ENCODE measurements around the gene NR6A1. TPM values are rescaled to one million over a fixed set of nuclear protein-coding genes. Genes with fewer than 3 reads are reported as not detected.
"Not testable (repeated sequence)": the region's sequence is repeated elsewhere in the genome, so short reads cannot be mapped to it uniquely, and the experiment has no call there.

Gene NR6A1
- polyA plus RNA-seq, 1 experiment = 0.10 TPM

- no peak for DNase-seq (ENCODE audit: low read depth, low spot score)
- CTCF ChIA-PET = interaction anchor here (0.5 to 12.3 kb wide), 32 partner anchors 10 to 606 kb away, joined by 3 to 674 read pairs (median 4); partner anchors contain the start of genes ARPC5L, RPL35 and WDR38
- Histone ChIP-seq H3K9me3 (ENCODE audit: control insufficient read depth, insufficient read depth, low read length) (no peaks in the 10 kb centered on the region; the same call in 1 of the 2 replicates), H3K27me3 (ENCODE audit: control insufficient read depth, insufficient read depth, low read length) (peaks cover 13% of the 10 kb centered on the region), H3K27ac (ENCODE audit: low read depth, low read length) (no peak overlapping the region), H3K4me3 (ENCODE audit: low read depth, low read length) (no peak overlapping the region)
- peak; percentile 79 for TF ChIP-seq CTCF (IDR thresholded peaks at IDR 0.05; ENCODE audit: low read depth, low read length)
- POLR2A ChIA-PET = interaction anchor here (0.6 to 1.4 kb wide), 2 partner anchors 78 to 87 kb away, joined by 6 to 12 read pairs; partner anchors contain the start of genes RPL35 and WDR38
Measured at GRCh38 chr9:124774129-124774978, 3.2 kb upstream of the NR6A1 start.

- TF ChIP-seq CTCF (IDR thresholded peaks at IDR 0.05; ENCODE audit: low read depth, low read length) = no peak
- ChIA-PET CTCF (interaction anchor here (0.5 to 12.3 kb wide), 20 partner anchors 9 to 600 kb away, joined by 3 to 674 read pairs (median 4); partner anchors contain the start of genes ARPC5L, RPL35 and WDR38), POLR2A (interaction anchor here (1.4 kb wide), 1 partner anchor 79 kb away, joined by 12 read pairs; the partner anchor contains the start of gene WDR38)
- H3K27me3 ChIP-seq (ENCODE audit: control insufficient read depth, insufficient read depth, low read length) = peaks cover 17% of the 10 kb centered on the region
- no peak for DNase-seq (ENCODE audit: low read depth, low spot score)
- no peaks in the 10 kb centered on the region; the same call in 1 of the 2 replicates for H3K9me3 ChIP-seq (ENCODE audit: control insufficient read depth, insufficient read depth, low read length)
- H3K27ac ChIP-seq (ENCODE audit: low read depth, low read length) = no peak overlapping the region
- H3K4me3 ChIP-seq (ENCODE audit: low read depth, low read length) = no peak overlapping the region
Measured at GRCh38 chr9:124773473-124774128, 2.5 kb upstream of the NR6A1 start.

GRCh38 chr9:124772877-124773276, 1.8 kb upstream of the NR6A1 start:
- not testable (repeated sequence) for DNase-seq (ENCODE audit: low read depth, low spot score); H3K9me3 ChIP-seq (ENCODE audit: control insufficient read depth, insufficient read depth, low read length); H3K4me3 ChIP-seq (ENCODE audit: low read depth, low read length); H3K27ac ChIP-seq (ENCODE audit: low read depth, low read length)
- CTCF ChIA-PET = interaction anchor here (0.6 to 12.3 kb wide), 10 partner anchors 9 to 236 kb away, joined by 3 to 674 read pairs (median 4); partner anchors contain the start of genes ARPC5L, RPL35 and WDR38
- H3K27me3 ChIP-seq (ENCODE audit: control insufficient read depth, insufficient read depth, low read length) = peaks cover 24% of the 10 kb centered on the region
- POLR2A ChIA-PET = interaction anchor here (1.6 to 1.8 kb wide), 2 partner anchors 83 to 88 kb away, joined by 4 to 9 read pairs; no protein-coding TSS in a partner anchor

GRCh38 chr9:124771867-124772679, 962 bp upstream of the NR6A1 start:
- peak; percentile 88 for TF ChIP-seq CTCF (IDR thresholded peaks at IDR 0.05; ENCODE audit: low read depth, low read length)
- POLR2A ChIA-PET = interaction anchor here (0.8 to 2.0 kb wide), 5 partner anchors 63 to 469 kb away, joined by 3 to 12 read pairs (median 5); partner anchors contain the start of genes HSPA5 and WDR38
- Histone ChIP-seq H3K9me3 (ENCODE audit: control insufficient read depth, insufficient read depth, low read length) (no peaks in the 10 kb centered on the region; the same call in 1 of the 2 replicates), H3K27me3 (ENCODE audit: control insufficient read depth, insufficient read depth, low read length) (peaks cover 31% of the 10 kb centered on the region), H3K27ac (ENCODE audit: low read depth, low read length) (peak overlapping the region; percentile 47), H3K4me3 (ENCODE audit: low read depth, low read length) (peak overlapping the region; percentile 62)
- DNase-seq (ENCODE audit: low read depth, low spot score) = no peak
- CTCF ChIA-PET = interaction anchor here (0.5 to 12.3 kb wide), 19 partner anchors 11 to 217 kb away, joined by 3 to 674 read pairs (median 4); partner anchors contain the start of genes ARPC5L, RPL35 and WDR38
